GM18861 (cell line): ENCODE measurements around the gene CDC14A.
"Not testable (repeated sequence)": the region's sequence is repeated elsewhere in the genome, so short reads cannot be mapped to it uniquely, and the experiment has no call there.

Experiments used
- ATAC-seq: cut with Tn5 transposase; IDR thresholded peaks from one replicate; pipeline ENCODE4 v1.9.1; 2021; ENCODE audit not compliant: unreplicated experiment

CDC14A gene

GRCh38 chr1:100398648-100399047, 46.3 kb downstream of the CDC14A start:
- ATAC-seq, result no peak

- no peak for ATAC-seq
Observed at GRCh38 chr1:100400404-100400803, 48.1 kb downstream of the CDC14A start.

- no peak for ATAC-seq
Observed at GRCh38 chr1:100404821-100405220, 52.5 kb downstream of the CDC14A start.

- not testable (repeated sequence) for ATAC-seq
Observed at GRCh38 chr1:100405902-100406301, 53.6 kb downstream of the CDC14A start.

- ATAC-seq, result not testable (repeated sequence)
Observed at GRCh38 chr1:100407390-100407789, 55.1 kb downstream of the CDC14A start.

- ATAC-seq, result no peak
Observed at GRCh38 chr1:100411019-100411418, 58.7 kb downstream of the CDC14A start.

- ATAC-seq, result no peak
Observed at GRCh38 chr1:100411574-100411973, 59.3 kb downstream of the CDC14A start.

GRCh38 chr1:100413035-100413434, 60.7 kb downstream of the CDC14A start:
- ATAC-seq, result no peak

GRCh38 chr1:100414693-100415497, 62.6 kb downstream of the CDC14A start:
- no peak for ATAC-seq

GRCh38 chr1:100415498-100415778, 63.1 kb downstream of the CDC14A start:
- ATAC-seq, result no peak

GRCh38 chr1:100419072-100419471, 66.8 kb downstream of the CDC14A start:
- no peak for ATAC-seq

GRCh38 chr1:100422065-100422464, 69.8 kb downstream of the CDC14A start:
- ATAC-seq, result no peak

GRCh38 chr1:100423832-100424337, 71.6 kb downstream of the CDC14A start:
- peak; percentile 95 for ATAC-seq

- no peak for ATAC-seq
Observed at GRCh38 chr1:100428160-100428559, 75.9 kb downstream of the CDC14A start.

- no peak for ATAC-seq
Observed at GRCh38 chr1:100430325-100430756, 78.0 kb downstream of the CDC14A start.

- ATAC-seq, result no peak
Observed at GRCh38 chr1:100431954-100432353, 79.6 kb downstream of the CDC14A start.

GRCh38 chr1:100433563-100433962, 81.3 kb downstream of the CDC14A start:
- no peak for ATAC-seq

GRCh38 chr1:100434831-100435230, 82.5 kb downstream of the CDC14A start:
- no peak for ATAC-seq

GRCh38 chr1:100438375-100438774, 86.1 kb downstream of the CDC14A start:
- no peak for ATAC-seq

- ATAC-seq, result no peak
Observed at GRCh38 chr1:100438789-100439188, 86.5 kb downstream of the CDC14A start.

- ATAC-seq, result no peak
Observed at GRCh38 chr1:100440075-100440809, 87.9 kb downstream of the CDC14A start.

- no peak for ATAC-seq
Observed at GRCh38 chr1:100441146-100441545, 88.8 kb downstream of the CDC14A start.
